Fibroblast of skin of right biceps (primary cell): ENCODE results near the gene ERC2.

Experiments used
- DNase-seq: peaks from one replicate; pipeline ENCODE4 v3.0.0-alpha.2; 2013

The ERC2 gene

DNA sequence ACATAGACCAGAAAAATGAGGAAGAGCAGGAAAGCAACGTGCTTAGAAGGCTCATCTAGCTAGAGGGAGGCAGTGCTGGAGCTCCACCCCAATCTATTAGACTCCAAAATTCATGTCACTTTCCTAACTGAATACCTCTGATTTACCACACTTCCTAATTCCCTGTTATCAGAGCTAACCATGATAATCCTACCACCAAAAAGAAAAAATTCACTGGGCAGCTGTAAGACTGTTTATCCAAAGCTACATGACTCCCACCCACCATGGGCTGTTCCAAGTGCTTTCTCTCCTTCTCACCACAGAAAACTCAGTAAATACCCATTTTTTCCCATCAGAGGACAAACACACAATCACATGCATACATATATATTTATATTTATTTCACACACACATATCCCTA lies 501.7 kb downstream of the ERC2 start:
- no peak for DNase-seq

DNA sequence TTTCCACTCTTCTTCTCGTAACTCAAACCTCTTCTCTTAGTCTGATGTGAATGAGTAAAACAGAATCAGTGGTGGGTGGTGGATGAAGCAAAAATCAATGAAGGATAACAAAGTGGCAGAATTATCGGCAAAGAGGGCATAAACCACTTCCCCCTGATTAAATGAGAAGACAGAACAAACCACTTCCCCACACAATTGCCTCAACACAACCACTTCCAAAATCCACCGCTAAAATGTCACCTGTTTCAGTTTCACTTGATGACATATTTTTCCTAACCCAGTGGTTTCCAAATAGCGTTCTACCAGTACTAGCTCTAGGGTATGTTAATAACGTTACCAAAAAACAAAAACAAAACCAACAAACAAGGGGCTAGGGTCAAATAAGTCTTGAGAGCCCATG lies 502.5 kb downstream of the ERC2 start:
- no peak for DNase-seq

DNA sequence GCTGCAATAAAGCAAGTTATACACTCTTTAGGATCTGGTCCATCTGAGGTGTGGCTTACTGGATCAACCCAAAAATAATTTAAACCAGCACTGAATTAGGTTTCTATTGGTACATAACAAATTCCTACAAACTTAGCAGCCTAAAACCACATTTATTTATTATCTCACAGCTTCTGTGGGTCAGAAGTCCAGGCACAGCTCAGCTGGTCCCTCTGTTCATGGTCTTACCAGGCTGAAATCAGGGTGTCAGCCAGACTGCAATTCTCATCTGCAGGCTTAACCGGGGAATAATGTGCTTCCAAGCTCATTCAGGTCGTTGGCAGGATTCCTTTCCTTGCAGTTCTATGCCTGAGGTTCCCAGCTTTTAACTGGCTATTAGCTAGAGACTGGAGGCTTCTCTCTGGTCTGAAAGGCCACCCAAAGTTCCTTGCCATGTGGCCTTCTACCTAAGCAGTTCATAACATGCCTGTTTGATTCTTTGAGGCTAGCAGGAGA lies 503.7 kb downstream of the ERC2 start:
- DNase-seq: no peak

DNA sequence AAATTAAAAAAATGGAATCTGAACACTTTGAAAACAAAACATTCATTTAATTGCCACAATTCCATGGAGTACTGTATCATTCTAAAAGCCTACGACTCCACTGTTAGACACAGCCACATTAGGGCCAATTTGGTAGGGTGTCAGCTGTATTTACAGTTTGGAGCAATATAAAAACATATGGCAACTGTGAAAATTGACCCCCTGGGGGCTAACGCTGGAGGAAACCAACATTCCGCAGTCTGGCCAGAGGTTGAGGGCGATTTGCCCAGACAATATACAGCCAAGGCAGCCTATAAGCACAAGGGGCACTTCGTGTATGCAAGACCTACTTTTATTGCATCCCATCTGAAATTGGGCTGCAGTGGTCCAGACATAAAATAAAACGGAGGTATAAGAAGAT lies 504.7 kb downstream of the ERC2 start:
- no peak for DNase-seq

DNA sequence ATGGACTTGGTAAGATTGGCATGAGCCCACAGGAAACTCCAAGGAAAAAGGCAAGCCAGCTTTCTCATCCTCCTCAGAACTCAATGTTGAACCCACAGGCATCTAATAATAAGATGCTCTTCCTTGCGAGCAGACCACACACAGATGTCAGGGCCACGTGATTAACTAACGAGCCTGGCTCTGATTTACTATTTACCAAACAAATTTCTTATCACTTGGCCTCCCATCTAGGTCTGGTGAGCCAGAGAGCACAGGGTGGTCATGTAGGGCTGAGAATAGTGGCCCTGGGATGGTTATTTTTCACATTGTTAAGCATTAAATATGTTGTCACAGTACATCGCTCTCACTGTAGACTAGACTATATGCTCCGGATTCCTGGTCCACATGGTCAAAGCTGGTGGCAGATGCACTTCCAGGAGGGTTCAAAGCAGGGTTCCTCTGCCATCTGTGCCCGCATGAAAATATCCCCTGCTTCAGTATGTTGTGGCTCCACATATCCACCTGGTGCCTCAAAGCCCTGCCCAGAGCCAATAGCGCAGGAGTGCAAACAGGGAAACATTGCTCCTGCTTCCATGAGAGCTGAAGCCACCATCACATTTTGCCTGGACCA lies 508.7 kb downstream of the ERC2 start:
- no peak for DNase-seq

- no peak for DNase-seq
Measured at GRCh38 chr3:55958605-55959004, 509.7 kb downstream of the ERC2 start.

GRCh38 chr3:55955891-55956477 lies 512.3 kb downstream of the ERC2 start:
- no peak for DNase-seq

DNA sequence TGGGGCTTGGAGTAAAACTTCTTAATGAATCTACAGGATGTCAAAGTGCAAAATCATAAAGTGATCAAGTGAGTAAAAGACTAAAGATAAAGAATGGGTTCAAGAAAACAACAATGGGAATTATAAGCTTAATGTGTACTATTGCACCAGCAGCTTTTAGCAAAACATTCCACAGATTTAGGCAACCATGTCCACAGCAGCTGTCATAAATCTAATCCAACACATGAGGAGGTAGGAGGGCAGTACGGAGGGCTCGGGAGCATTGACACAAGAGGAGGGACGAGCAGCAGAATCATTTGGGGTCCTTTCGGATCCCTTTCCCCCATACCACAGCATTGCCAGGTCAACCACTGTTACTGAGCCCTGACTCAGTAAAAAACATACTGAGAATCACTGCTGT lies 516.9 kb downstream of the ERC2 start:
- no peak for DNase-seq

DNA sequence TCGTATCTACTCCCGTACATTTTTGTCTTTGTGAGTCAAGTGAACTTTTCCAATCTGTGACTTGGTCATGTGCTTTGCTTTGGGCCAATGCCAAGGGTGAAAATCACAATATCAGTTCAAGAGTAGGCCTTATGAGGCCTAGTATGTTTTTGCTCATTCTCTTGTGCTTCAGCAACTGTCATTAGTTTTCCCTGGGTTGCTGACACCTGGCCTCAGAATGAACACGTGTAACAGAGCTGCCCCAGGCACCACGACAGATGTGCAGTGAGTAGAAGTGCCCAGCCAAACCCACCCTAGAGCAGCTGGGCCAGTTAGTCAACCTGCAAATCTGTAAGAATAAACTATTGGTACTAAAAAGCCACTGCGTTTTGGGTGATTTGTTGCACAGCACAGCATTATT lies 520.9 kb downstream of the ERC2 start:
- no peak for DNase-seq

GRCh38 chr3:55946574-55947160 lies 521.6 kb downstream of the ERC2 start:
- DNase-seq: no peak

DNA sequence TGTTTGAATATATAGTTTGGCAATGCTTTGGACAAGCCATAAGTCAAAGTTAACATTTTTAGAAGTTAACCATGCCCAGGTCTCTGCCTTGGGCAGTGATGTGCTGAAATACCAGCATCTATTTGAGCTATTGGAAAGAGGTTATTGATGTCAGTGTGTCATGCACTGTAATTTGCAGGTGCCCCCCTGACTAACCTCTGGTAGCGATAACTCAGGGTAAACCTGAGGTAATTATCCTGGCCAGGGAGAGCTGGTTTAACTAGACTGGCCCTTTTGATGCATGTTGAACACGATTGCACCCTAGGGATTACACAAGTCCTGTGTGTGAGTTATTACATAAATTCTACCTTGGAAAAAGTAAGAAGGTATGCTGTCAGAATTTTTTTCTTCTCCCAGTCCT lies 525.4 kb downstream of the ERC2 start:
- DNase-seq: no peak

DNA sequence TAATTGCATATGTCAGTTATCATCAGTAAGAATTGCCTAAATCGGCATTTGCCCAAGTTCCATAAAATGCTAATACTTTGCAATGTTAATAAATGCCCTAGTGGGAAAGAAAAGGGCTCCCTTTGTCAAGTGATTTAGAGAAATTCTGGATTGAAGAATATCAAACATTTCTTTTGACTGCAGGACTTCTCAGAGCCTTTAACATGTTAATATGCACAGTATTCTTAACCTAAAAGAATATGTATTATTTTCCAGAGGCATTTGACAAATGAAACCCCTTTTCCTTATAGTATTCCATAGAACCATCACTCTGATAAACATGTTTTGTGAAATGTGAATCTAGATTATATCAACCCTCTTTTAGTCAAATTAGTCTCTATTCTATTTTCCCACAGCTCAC lies 529.0 kb downstream of the ERC2 start:
- no peak for DNase-seq

DNA sequence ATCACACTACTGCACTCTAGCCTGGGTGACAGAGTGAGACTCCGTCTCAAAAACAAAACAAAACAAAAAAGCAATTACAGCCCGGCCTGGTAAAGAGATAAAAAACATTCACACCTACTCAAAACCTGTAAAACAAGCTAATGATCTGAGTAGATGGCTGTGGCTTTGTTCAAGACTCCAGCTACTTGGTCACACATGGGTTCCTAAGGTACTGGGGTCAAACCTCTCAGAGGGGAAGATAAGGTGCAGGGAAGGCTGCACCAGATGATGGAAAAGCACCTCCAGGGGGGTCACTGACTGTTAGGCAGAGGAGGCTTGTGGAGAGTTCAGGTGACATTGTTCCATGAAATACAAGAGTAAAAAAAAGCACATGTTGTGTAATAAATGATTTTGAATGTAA lies 531.0 kb downstream of the ERC2 start:
- DNase-seq: no peak

DNA sequence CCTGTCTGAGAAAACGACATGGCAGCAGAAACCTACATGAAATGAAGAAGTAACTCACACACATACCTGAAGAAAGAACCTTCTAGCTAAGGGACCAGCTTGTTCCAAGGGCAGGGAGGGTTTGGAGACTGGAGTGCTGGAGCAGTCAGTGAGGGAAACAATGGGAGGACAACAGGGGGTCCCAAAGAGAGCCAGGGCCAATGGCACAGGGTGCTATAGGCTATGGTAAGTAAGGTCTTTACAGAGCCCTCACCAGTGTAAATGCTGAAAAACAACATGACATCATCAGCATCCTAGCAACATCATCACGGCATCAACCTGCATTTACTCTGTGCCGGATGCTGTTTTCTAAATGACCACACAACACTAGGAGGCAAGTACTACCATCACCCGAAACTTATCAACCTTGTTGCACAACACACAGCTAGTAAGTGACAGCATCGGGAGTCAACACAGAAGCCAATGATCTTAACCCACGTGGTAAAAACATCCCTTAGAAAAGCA lies 531.7 kb downstream of the ERC2 start:
- no peak for DNase-seq

GRCh38 chr3:55935241-55935640 lies 533.0 kb downstream of the ERC2 start:
- no peak for DNase-seq

DNA sequence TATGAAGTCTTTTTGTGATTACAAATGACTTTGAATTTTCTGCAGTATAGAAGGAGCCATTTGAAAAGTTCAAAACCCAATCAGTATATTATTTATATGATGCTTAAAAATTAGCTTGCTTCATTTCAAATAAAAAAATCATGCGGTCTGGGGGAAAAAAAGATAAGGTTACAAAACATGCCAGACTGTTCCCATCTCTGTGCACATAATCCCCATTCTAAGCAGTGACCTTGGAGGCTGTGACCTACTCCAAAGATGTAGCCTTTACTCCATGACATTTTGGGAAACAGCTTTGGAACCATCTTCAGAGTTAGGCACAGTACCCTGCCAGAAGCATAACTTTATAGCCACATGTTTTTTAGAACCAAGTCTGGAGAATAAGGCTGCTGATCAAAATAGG lies 533.5 kb downstream of the ERC2 start:
- no peak for DNase-seq

DNA sequence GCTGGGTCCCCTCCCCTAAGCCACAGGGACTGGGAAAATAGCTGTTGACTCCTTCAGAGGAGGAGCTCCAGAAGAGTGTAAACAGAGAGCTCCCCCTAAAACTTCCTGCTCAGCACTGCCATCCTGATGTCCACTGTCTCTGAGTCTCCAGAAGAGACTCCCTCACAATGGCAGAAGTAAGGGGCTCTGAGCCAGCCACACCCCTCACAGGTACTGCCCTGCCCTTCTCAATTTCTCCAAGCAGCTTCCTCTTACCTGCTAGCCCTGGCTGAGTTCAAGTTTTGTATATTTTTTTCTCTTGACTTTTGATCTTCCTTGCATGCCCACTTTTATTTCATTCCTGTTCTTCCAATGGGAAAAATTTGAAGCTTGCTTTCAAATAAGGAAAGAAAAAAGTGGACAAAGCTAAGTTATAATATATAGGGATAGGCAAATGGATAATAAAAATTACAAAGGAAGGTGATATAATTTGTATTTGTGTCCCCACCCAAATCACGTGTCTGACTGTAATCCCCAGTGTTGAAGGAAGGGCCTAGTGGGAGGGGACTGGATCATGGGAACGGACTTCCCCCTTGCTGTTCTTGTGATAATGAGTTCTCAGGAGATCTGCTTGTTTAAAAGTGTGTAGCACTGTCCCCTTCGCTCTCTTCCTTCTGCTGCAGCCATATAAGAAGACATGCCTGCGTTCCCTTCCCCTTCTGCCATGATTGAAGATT lies 539.0 kb downstream of the ERC2 start:
- no peak for DNase-seq

DNA sequence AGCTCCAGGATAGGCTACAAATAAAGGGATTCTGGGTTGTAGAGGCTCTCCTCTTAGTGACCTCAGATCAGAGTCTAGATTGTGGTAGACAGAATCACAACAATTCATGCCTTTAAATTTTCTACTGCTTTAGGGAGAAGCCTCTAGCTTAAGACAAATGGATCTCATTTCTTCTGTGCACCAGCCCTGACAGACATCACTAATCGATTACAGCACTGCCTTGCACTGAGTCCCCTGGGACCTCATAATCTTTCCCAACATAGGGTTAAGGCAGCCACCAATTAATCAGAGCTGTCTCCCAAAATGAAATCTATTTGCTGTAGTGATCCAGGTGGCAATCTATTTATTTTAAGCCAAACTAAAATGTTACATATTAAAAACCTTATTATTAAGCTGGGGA lies 544.6 kb downstream of the ERC2 start:
- DNase-seq: no peak

DNA sequence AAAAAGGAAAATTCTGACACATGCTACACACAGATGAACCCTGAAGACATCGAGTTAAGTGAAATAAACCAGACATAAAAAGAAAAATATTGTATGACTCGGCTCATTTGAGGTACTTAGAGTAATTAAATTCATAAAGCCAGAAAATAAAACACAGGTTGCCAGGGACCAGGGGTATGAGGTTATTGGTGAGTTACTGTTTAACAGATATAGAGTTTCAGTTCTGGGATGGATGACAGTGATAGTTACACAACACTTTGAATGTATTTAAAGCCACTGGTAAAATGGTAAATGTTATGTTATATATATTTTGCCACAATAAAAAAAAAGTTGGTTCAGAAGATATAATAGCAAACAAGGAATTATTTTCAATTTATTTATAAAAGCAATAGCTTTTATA lies 545.1 kb downstream of the ERC2 start:
- DNase-seq: no peak

- no peak for DNase-seq
Measured at GRCh38 chr3:55912880-55913279, 555.4 kb downstream of the ERC2 start.

DNA sequence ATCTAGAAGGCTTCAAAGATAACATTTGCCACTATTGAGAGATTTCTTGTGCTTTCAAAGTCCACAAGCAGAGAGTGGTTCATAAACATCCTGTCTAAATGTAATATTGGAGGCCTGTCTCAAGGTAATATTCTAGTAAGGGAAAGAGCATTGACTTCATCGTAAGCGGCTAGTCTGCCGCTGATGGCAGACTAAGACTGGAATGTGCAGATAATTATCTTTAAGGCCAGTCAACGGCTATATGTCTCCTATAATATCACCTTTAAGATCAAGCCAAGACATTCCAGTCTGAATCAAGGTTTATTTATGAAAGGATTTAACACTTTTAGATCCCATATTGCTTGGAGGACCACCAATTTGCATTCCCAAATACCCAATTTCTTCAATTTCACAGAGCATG lies 557.0 kb downstream of the ERC2 start:
- DNase-seq: no peak

DNA sequence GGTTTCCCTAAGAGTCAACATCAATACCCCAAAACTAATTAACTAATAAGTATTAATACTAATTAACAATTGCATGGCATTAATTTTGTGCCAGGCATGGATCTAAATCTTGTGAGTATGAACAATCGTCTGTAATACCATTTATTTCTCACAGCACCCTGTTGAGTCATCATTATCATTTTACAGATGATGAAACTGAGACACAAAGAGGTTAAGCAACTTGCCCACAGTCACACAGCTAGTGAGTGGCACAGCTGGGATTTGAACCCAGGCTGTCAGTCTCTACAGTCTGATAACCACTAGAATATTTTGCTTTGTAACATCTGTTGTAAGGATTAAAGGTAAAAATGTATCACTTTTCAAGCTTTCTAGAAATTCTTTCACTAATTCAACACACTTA lies 557.7 kb downstream of the ERC2 start:
- no peak for DNase-seq

- DNase-seq: no peak
Measured at GRCh38 chr3:55909373-55909772, 558.9 kb downstream of the ERC2 start.

GRCh38 chr3:55907616-55908015 lies 560.7 kb downstream of the ERC2 start:
- no peak for DNase-seq
